Mammary microvascular endothelial cell (primary cell): ENCODE results near the gene ARL4A. TPM values are rescaled to one million over a fixed set of nuclear protein-coding genes. Genes with fewer than 3 reads are reported as not detected.

ENCODE experiments used
- total RNA-seq: library from RNA; depleted of rRNA; stranded (reverse); fragments of >200 nt; gene quantifications from 2 replicates; pipeline ENCODE4 v1.2.3, GENCODE V29; 2015

Gene ARL4A
- 25.8 and 27.4 TPM in 2 replicates for total RNA-seq

GRCh38 chr7:12686891-12687717 lies at the start of gene ARL4A:
TSS of gene ARL4A (plus strand) at chr7:12687633. CDS start at chr7:12688255, 622 bp downstream.

Other genes with a start within 250 kb of the ARL4A start
- 0.13 and 0.44 TPM in 2 replicates for gene SCIN, start 116.9 kb upstream of the ARL4A start, total RNA-seq